ENCODE data around the gene CREB5. TPM values are rescaled to one million over a fixed set of nuclear protein-coding genes. Genes with fewer than 3 reads are reported as not detected.

Gene CREB5
- total RNA-seq, 2 experiments from 2014 or later = 0.19 to 0.22 TPM

- DNase-seq (no peak), ATAC-seq (ENCODE audit: poor library complexity) (no peak)
- Mint-ChIP-seq H3K9me3 (no peaks in the 10 kb centered on the region), H3K36me3 (ENCODE audit: low read depth) (no peaks in the 10 kb centered on the region), H3K4me3 (no peak overlapping the region), H3K27ac (no peak overlapping the region), H3K4me1 (ENCODE audit: low read depth) (no peaks in the 10 kb centered on the region), H3K27me3 (peaks cover 57% of the 10 kb centered on the region)
- Histone ChIP-seq H3K27ac (ENCODE audit: low read depth in 1 of 2, low read length in 2 of 2) (no peak overlapping the region), H3K9me3 (ENCODE audit: control insufficient read depth in 1 of 2, insufficient read depth in 1 of 2, low read length in 2 of 2) (no peaks in the 10 kb centered on the region), H3K4me1 (ENCODE audit: insufficient read depth, low read length) (no peaks in the 10 kb centered on the region), H3K27me3 (ENCODE audit: control insufficient read depth in 1 of 2, insufficient read depth in 2 of 2, low read length in 2 of 2) (peaks cover 0 to 21% of the 10 kb centered on the region in 2 experiments), H3K36me3 (ENCODE audit: insufficient read depth, low read length) (no peaks in the 10 kb centered on the region), H3K4me3 (ENCODE audit: low read length) (no peak overlapping the region)
- TF ChIP-seq, protein P1, sequence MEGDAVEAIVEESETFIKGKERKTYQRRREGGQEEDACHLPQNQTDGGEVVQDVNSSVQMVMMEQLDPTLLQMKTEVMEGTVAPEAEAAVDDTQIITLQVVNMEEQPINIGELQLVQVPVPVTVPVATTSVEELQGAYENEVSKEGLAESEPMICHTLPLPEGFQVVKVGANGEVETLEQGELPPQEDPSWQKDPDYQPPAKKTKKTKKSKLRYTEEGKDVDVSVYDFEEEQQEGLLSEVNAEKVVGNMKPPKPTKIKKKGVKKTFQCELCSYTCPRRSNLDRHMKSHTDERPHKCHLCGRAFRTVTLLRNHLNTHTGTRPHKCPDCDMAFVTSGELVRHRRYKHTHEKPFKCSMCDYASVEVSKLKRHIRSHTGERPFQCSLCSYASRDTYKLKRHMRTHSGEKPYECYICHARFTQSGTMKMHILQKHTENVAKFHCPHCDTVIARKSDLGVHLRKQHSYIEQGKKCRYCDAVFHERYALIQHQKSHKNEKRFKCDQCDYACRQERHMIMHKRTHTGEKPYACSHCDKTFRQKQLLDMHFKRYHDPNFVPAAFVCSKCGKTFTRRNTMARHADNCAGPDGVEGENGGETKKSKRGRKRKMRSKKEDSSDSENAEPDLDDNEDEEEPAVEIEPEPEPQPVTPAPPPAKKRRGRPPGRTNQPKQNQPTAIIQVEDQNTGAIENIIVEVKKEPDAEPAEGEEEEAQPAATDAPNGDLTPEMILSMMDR (IDR thresholded peaks at IDR 0.05) = no peak
- intact Hi-C loops (cut with DNase I, micrococcal nuclease) = no loop called here
- ChIA-PET CTCF (no interaction called here), POLR2A (no interaction called here)
Measured at GRCh38 chr7:28418966-28419365, 6.6 kb downstream of the CREB5 start.

DNA sequence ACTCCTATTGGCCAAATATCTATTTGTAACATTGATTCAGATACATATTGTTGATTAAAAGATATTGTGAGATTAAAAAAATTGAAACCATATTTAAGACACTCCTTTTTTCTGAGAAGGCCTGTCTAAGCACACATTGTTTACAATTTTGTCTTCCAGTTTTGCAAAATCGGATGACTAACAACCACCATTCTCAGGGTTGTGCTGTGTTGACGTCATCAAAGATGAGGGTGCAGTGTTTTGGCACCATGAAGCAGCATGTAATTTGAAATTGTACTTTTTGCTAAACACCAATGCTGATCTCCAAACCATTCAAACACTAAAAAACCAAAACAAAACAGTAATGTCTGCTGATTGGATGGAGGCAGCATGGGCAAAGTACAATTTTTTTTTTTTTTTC is 7.4 kb downstream of the CREB5 start:
- Mint-ChIP-seq H3K9me3 (no peaks in the 10 kb centered on the region), H3K4me1 (ENCODE audit: low read depth) (no peaks in the 10 kb centered on the region), H3K27me3 (peaks cover 54% of the 10 kb centered on the region), H3K4me3 (no peak overlapping the region), H3K27ac (no peak overlapping the region), H3K36me3 (ENCODE audit: low read depth) (no peaks in the 10 kb centered on the region)
- H3K27ac ChIP-seq (ENCODE audit: low read depth in 1 of 2, low read length in 2 of 2) = no peak overlapping the region
- intact Hi-C loops (cut with DNase I, micrococcal nuclease) = no loop called here
- DNase-seq = no peak
- POLR2A ChIA-PET = no interaction called here
- CTCF ChIA-PET = no interaction called here
- no peaks in the 10 kb centered on the region for H3K4me1 ChIP-seq (ENCODE audit: insufficient read depth, low read length)
- ATAC-seq (ENCODE audit: poor library complexity) = no peak
- TF ChIP-seq, protein P1 (IDR thresholded peaks at IDR 0.05) = no peak
- no peak overlapping the region for H3K4me3 ChIP-seq (ENCODE audit: low read length)
- no peaks in the 10 kb centered on the region for H3K9me3 ChIP-seq (ENCODE audit: control insufficient read depth in 1 of 2, insufficient read depth in 1 of 2, low read length in 2 of 2)
- no peaks in the 10 kb centered on the region for H3K36me3 ChIP-seq (ENCODE audit: insufficient read depth, low read length)
- H3K27me3 ChIP-seq (ENCODE audit: control insufficient read depth in 1 of 2, insufficient read depth in 2 of 2, low read length in 2 of 2) = peaks cover 0 to 21% of the 10 kb centered on the region in 2 experiments

GRCh38 chr7:28423112-28423511 is 10.8 kb downstream of the CREB5 start:
- H3K27me3 ChIP-seq (ENCODE audit: control insufficient read depth in 1 of 2, insufficient read depth in 2 of 2, low read length in 2 of 2) = peaks cover under 1 to 11% of the 10 kb centered on the region in 2 experiments
- Mint-ChIP-seq H3K27me3 (peaks cover 31% of the 10 kb centered on the region), H3K36me3 (ENCODE audit: low read depth) (no peaks in the 10 kb centered on the region), H3K9me3 (no peaks in the 10 kb centered on the region), H3K27ac (no peak overlapping the region), H3K4me3 (no peak overlapping the region), H3K4me1 (ENCODE audit: low read depth) (no peaks in the 10 kb centered on the region)
- intact Hi-C loops (cut with DNase I, micrococcal nuclease) = no loop called here
- TF ChIP-seq, protein P1 (IDR thresholded peaks at IDR 0.05) = no peak
- ChIA-PET POLR2A (no interaction called here), CTCF (no interaction called here)
- no peaks in the 10 kb centered on the region for H3K4me1 ChIP-seq (ENCODE audit: insufficient read depth, low read length)
- ATAC-seq (ENCODE audit: poor library complexity) (no peak), DNase-seq (no peak)
- H3K4me3 ChIP-seq (ENCODE audit: low read length) = no peak overlapping the region
- H3K27ac ChIP-seq (ENCODE audit: low read depth in 1 of 2, low read length in 2 of 2) = no peak overlapping the region
- no peaks in the 10 kb centered on the region for H3K36me3 ChIP-seq (ENCODE audit: insufficient read depth, low read length)
- no peaks in the 10 kb centered on the region for H3K9me3 ChIP-seq (ENCODE audit: control insufficient read depth in 1 of 2, insufficient read depth in 1 of 2, low read length in 2 of 2)
